ENCODE measurements around the gene CLEC4M.

DNA sequence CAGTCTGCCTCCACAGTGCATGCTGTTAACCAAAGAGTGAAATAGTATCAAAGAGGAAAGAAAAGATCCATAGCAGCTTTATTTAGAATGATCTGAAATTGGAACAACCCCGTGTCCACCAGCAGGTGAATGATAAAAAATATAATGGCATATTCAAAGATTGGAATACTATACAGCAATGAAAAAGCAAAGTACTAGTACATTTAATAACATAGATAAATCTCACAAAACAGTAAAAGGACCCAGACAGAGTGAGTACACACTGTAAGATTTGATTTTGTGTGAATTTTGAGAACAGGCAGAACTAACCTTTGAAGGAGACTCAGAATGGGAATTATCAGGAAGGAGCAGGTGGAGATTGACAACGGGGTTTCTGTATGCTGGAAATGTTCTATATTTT, 14.9 kb upstream of the CLEC4M start:
- TF ChIP-seq ZFP30 (CRISPR knock-in tag; IDR thresholded peaks at IDR 0.05), result no peak
- TF ChIP-seq BACH2 (CRISPR knock-in tag; IDR thresholded peaks at IDR 0.05; ENCODE audit: borderline replicate concordance), result no peak
- TF ChIP-seq, protein P1, sequence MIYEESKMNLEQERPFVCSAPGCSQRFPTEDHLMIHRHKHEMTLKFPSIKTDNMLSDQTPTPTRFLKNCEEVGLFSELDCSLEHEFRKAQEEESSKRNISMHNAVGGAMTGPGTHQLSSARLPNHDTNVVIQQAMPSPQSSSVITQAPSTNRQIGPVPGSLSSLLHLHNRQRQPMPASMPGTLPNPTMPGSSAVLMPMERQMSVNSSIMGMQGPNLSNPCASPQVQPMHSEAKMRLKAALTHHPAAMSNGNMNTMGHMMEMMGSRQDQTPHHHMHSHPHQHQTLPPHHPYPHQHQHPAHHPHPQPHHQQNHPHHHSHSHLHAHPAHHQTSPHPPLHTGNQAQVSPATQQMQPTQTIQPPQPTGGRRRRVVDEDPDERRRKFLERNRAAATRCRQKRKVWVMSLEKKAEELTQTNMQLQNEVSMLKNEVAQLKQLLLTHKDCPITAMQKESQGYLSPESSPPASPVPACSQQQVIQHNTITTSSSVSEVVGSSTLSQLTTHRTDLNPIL (CRISPR knock-in tag; IDR thresholded peaks at IDR 0.05; ENCODE audit: low read depth), result no peak
- TF ChIP-seq ZNF8 (CRISPR knock-in tag; IDR thresholded peaks at IDR 0.05), result no peak
- no peak for TF ChIP-seq TOX (CRISPR knock-in tag; IDR thresholded peaks at IDR 0.05; ENCODE audit: borderline replicate concordance)

Data from SK-N-SH treated with all-trans-retinoic acid at 6 μM for 48 hours (cell line).